ENCODE measurements around the gene IGLL5. TPM values are rescaled to one million over a fixed set of nuclear protein-coding genes. Genes with fewer than 3 reads are reported as not detected.
"Not testable (repeated sequence)": the region's sequence is repeated elsewhere in the genome, so short reads cannot be mapped to it uniquely, and the experiment has no call there.

IGLL5 gene
- total and polyA plus RNA-seq, 9 of the 15 experiments (the other 6 are each of a cell fraction or from before 2014, with no cell fraction given) = not detected

GRCh38 chr22:22922092-22922953 lies 34.7 kb downstream of the IGLL5 start:
- intact Hi-C loops (cut with micrococcal nuclease); H3K9ac ChIP-seq (ENCODE audit: insufficient read depth in 1 of 2, low read depth in 2 of 2, low read length in 2 of 2); BruUV-seq (replicated peaks); CTCF ChIA-PET (ENCODE audit: low intra/inter-chr PET ratio); in situ Hi-C loops (cut with MboI); H3K4me1 ChIP-seq (replicated peaks in 1 of 2; ENCODE audit: control insufficient read depth in 2 of 2, insufficient read depth in 2 of 2, low read length in 2 of 2); H3K36me3 ChIP-seq (ENCODE audit: control insufficient read depth, insufficient read depth, low read length); H3K79me2 ChIP-seq (ENCODE audit: control insufficient read depth, insufficient read depth, low read length); ATAC-seq; H3K4me2 ChIP-seq (ENCODE audit: insufficient read depth, low read length); H3K4me3 ChIP-seq; H3K27ac ChIP-seq (ENCODE audit: extremely low read depth, low read depth, low read length); H2AFZ ChIP-seq (ENCODE audit: low read depth, low read length); H3K9me1 ChIP-seq (ENCODE audit: control insufficient read depth, insufficient read depth, low read length); H3K9me3 ChIP-seq (replicated peaks; ENCODE audit: control insufficient read depth, insufficient read depth, low read depth, low read length); FAIRE-seq: not testable (repeated sequence)
- peak in 3 of 4 experiments; percentile 63 to 66 (median 63) for DNase-seq (ENCODE audit: extremely low read depth in 1 of 4, low spot score in 3 of 4)
- Histone ChIP-seq H3K27me3 (ENCODE audit: control insufficient read depth in 2 of 2, insufficient read depth in 2 of 2, low read length in 2 of 2) (peaks cover 34 to 84% of the 10 kb centered on the region in 2 experiments), H4K20me1 (replicated peaks; ENCODE audit: control insufficient read depth, insufficient read depth, low read length) (peaks cover 80% of the 10 kb centered on the region)
- TF ChIP-seq MCM3 (IDR thresholded peaks at IDR 0.05) = peak; percentile 46; the same call in 1 of the 2 replicates
- TF ChIP-seq TBL1XR1 (IDR thresholded peaks at IDR 0.05; ENCODE audit: low read length in 2 of 2) = 0 out of 4 replicates have a peak, but pooled peaks of 1 of the 2 experiments have one; percentile 27
- 0 out of 2 replicates have a peak, but pooled peaks have one; percentile 33 for TF ChIP-seq HDAC8 (tag; IDR thresholded peaks at IDR 0.05)
- TF ChIP-seq KLF1 (tag; IDR thresholded peaks at IDR 0.05) = peak; percentile 54; the same call in 1 of the 2 replicates
- peak in 1 of 2 experiments; percentile 36; a peak in 1 of 4 replicates for TF ChIP-seq MCM7 (IDR thresholded peaks at IDR 0.05)
- 0 out of 2 replicates have a peak, but pooled peaks have one; percentile 40 for TF ChIP-seq TAF15 (IDR thresholded peaks at IDR 0.05; ENCODE audit: low read depth, low read length)
- TF ChIP-seq RCOR1 (IDR thresholded peaks at IDR 0.05; ENCODE audit: borderline replicate concordance in 1 of 2, low read depth in 2 of 2, low read length in 2 of 2) = 0 out of 4 replicates have a peak, but pooled peaks of 1 of the 2 experiments have one; percentile 3
- WGBS (ENCODE audit: insufficient coverage, low coverage, missing lambda C conversion rate) = 2% methylated on average over 15 of the region's 16 CpGs
- POLR2A ChIA-PET = interaction anchor here (0.7 to 5.0 kb wide), 4 partner anchors 11 to 167 kb away, joined by 3 to 32 read pairs (median 4); no protein-coding TSS in a partner anchor

Data from K562 (cell line).